Measurements from ENCODE around the gene RPS6KA4.

The RPS6KA4 gene

GRCh38 chr11:64357446-64357845, 1.5 kb upstream of the RPS6KA4 start:
- H3K9me3 ChIP-seq (ENCODE audit: control insufficient read depth, low read length) = no peaks in the 10 kb centered on the region
- H3K4me2 ChIP-seq (ENCODE audit: low read length, poor library complexity, severe bottlenecking) = no peak overlapping the region
- peak overlapping the region in 1 of 2 experiments; percentile 34 for H3K23ac ChIP-seq (ENCODE audit: low read length in 2 of 2)
- peak overlapping the region in 1 of 2 experiments; percentile 53 for H3K14ac ChIP-seq (ENCODE audit: low read length in 2 of 2)
- H2BK120ac ChIP-seq (ENCODE audit: low read depth, low read length) = peak overlapping the region; percentile 68
- peak overlapping the region; percentile 60 for H2AK5ac ChIP-seq (ENCODE audit: low read length, severe bottlenecking)
- peak overlapping the region; percentile 81 for H4K91ac ChIP-seq (ENCODE audit: low read length)
- no peak for DNase-seq
- H2BK15ac ChIP-seq (ENCODE audit: low read depth, poor library complexity, severe bottlenecking) = peak overlapping the region; percentile 77
- WGBS = 85% methylated on average over 4 of the region's 6 CpGs
- no peak overlapping the region for H3K4me3 ChIP-seq (ENCODE audit: insufficient read depth in 1 of 2, low read depth in 1 of 2, low read length in 2 of 2)
- H3K4me1 ChIP-seq (ENCODE audit: control insufficient read depth, insufficient read depth, low read depth, low read length) = peaks cover 52% of the 10 kb centered on the region
- peaks cover 0 to 4% of the 10 kb centered on the region in 2 experiments for H3K27me3 ChIP-seq (ENCODE audit: control insufficient read depth in 1 of 2, insufficient read depth in 1 of 2, low read length in 2 of 2)
- no peak overlapping the region for H2AFZ ChIP-seq (ENCODE audit: low read depth, low read length)
- peak overlapping the region; percentile 58 to 86 for H3K18ac ChIP-seq (ENCODE audit: low read depth in 1 of 2, low read length in 2 of 2)
- H3K9ac ChIP-seq (ENCODE audit: low read length) = no peak overlapping the region
- H3K27ac ChIP-seq (ENCODE audit: low read length, poor library complexity, severe bottlenecking) = no peak overlapping the region
- H3K79me1 ChIP-seq (replicated peaks; ENCODE audit: low read length, poor library complexity, severe bottlenecking) = peaks cover 35% of the 10 kb centered on the region
- H2BK5ac ChIP-seq (ENCODE audit: low read depth, low read length, poor library complexity, severe bottlenecking) = no peak overlapping the region
- peaks cover 22 to 27% of the 10 kb centered on the region in 2 experiments for H3K36me3 ChIP-seq (ENCODE audit: control insufficient read depth in 1 of 2, insufficient read depth in 2 of 2, low read depth in 1 of 2, low read length in 2 of 2)
- H3K4ac ChIP-seq (ENCODE audit: low read depth in 1 of 2, low read length in 2 of 2) = peak overlapping the region; percentile 73 to 94
- H4K8ac ChIP-seq (ENCODE audit: low read length) = peak overlapping the region; percentile 52
- peak overlapping the region; percentile 50 to 59 for H2BK12ac ChIP-seq (ENCODE audit: low read length in 2 of 2)

GRCh38 chr11:64357904-64358535, 942 bp upstream of the RPS6KA4 start:
- Histone ChIP-seq H3K79me1 (replicated peaks; ENCODE audit: low read length, poor library complexity, severe bottlenecking) (peaks cover 35% of the 10 kb centered on the region), H2BK12ac (ENCODE audit: low read length in 2 of 2) (peak overlapping the region; percentile 29 to 87), H3K27ac (ENCODE audit: low read length, poor library complexity, severe bottlenecking) (peak overlapping the region; percentile 33), H3K27me3 (ENCODE audit: control insufficient read depth in 1 of 2, insufficient read depth in 1 of 2, low read length in 2 of 2) (peaks cover 0 to 4% of the 10 kb centered on the region in 2 experiments), H2AK5ac (ENCODE audit: low read length, severe bottlenecking) (peak overlapping the region; percentile 69), H3K9me3 (ENCODE audit: control insufficient read depth, low read length) (no peaks in the 10 kb centered on the region), H3K14ac (ENCODE audit: low read length in 2 of 2) (peak overlapping the region in 1 of 2 experiments; percentile 76), H3K4me1 (ENCODE audit: control insufficient read depth, insufficient read depth, low read depth, low read length) (peaks cover 50% of the 10 kb centered on the region), H2BK120ac (ENCODE audit: low read depth, low read length) (peak overlapping the region; percentile 50), H3K4ac (ENCODE audit: low read depth in 1 of 2, low read length in 2 of 2) (peak overlapping the region; percentile 54 to 94), H3K18ac (ENCODE audit: low read depth in 1 of 2, low read length in 2 of 2) (peak overlapping the region; percentile 67 to 86), H2BK5ac (ENCODE audit: low read depth, low read length, poor library complexity, severe bottlenecking) (no peak overlapping the region), H3K4me2 (ENCODE audit: low read length, poor library complexity, severe bottlenecking) (peak overlapping the region; percentile 66), H2AFZ (ENCODE audit: low read depth, low read length) (no peak overlapping the region), H2BK15ac (ENCODE audit: low read depth, poor library complexity, severe bottlenecking) (peak overlapping the region; percentile 97), H3K23ac (ENCODE audit: low read length in 2 of 2) (peak overlapping the region in 1 of 2 experiments; percentile 78), H4K8ac (ENCODE audit: low read length) (peak overlapping the region; percentile 87), H3K36me3 (ENCODE audit: control insufficient read depth in 1 of 2, insufficient read depth in 2 of 2, low read depth in 1 of 2, low read length in 2 of 2) (peaks cover 28 to 33% of the 10 kb centered on the region in 2 experiments), H3K9ac (ENCODE audit: low read length) (peak overlapping the region; percentile 95), H3K4me3 (ENCODE audit: insufficient read depth in 1 of 2, low read depth in 1 of 2, low read length in 2 of 2) (peak overlapping the region in 1 of 2 experiments; percentile 99), H4K91ac (ENCODE audit: low read length) (peak overlapping the region; percentile 93)
- WGBS = 57% methylated on average over 13 of the region's 13 CpGs
- DNase-seq = peak; percentile 18

GRCh38 chr11:64358536-64358906, 441 bp upstream of the RPS6KA4 start:
- no peak for DNase-seq
- peak overlapping the region; percentile 29 to 87 for H2BK12ac ChIP-seq (ENCODE audit: low read length in 2 of 2)
- H3K4me2 ChIP-seq (ENCODE audit: low read length, poor library complexity, severe bottlenecking) = peak overlapping the region; percentile 66
- peak overlapping the region; percentile 54 to 94 for H3K4ac ChIP-seq (ENCODE audit: low read depth in 1 of 2, low read length in 2 of 2)
- no peak overlapping the region for H2AFZ ChIP-seq (ENCODE audit: low read depth, low read length)
- H3K4me1 ChIP-seq (ENCODE audit: control insufficient read depth, insufficient read depth, low read depth, low read length) = peaks cover 48% of the 10 kb centered on the region
- H3K4me3 ChIP-seq (ENCODE audit: insufficient read depth in 1 of 2, low read depth in 1 of 2, low read length in 2 of 2) = peak overlapping the region; percentile 5 to 99
- H3K23ac ChIP-seq (ENCODE audit: low read length in 2 of 2) = no peak overlapping the region
- peak overlapping the region; percentile 87 for H4K8ac ChIP-seq (ENCODE audit: low read length)
- peak overlapping the region; percentile 50 for H2BK120ac ChIP-seq (ENCODE audit: low read depth, low read length)
- no peaks in the 10 kb centered on the region for H3K9me3 ChIP-seq (ENCODE audit: control insufficient read depth, low read length)
- peaks cover 33 to 38% of the 10 kb centered on the region in 2 experiments for H3K36me3 ChIP-seq (ENCODE audit: control insufficient read depth in 1 of 2, insufficient read depth in 2 of 2, low read depth in 1 of 2, low read length in 2 of 2)
- H3K79me1 ChIP-seq (replicated peaks; ENCODE audit: low read length, poor library complexity, severe bottlenecking) = peaks cover 35% of the 10 kb centered on the region
- peak overlapping the region; percentile 69 for H2AK5ac ChIP-seq (ENCODE audit: low read length, severe bottlenecking)
- H3K27ac ChIP-seq (ENCODE audit: low read length, poor library complexity, severe bottlenecking) = peak overlapping the region; percentile 33
- H3K14ac ChIP-seq (ENCODE audit: low read length in 2 of 2) = peak overlapping the region in 1 of 2 experiments; percentile 76
- H3K27me3 ChIP-seq (ENCODE audit: control insufficient read depth in 1 of 2, insufficient read depth in 1 of 2, low read length in 2 of 2) = peaks cover 0 to 3% of the 10 kb centered on the region in 2 experiments
- peak overlapping the region; percentile 67 to 73 for H3K18ac ChIP-seq (ENCODE audit: low read depth in 1 of 2, low read length in 2 of 2)
- peak overlapping the region; percentile 95 for H3K9ac ChIP-seq (ENCODE audit: low read length)
- H4K91ac ChIP-seq (ENCODE audit: low read length) = peak overlapping the region; percentile 93
- 20% methylated on average over 7 of the region's 7 CpGs for WGBS
- peak overlapping the region; percentile 39 for H2BK5ac ChIP-seq (ENCODE audit: low read depth, low read length, poor library complexity, severe bottlenecking)
- H2BK15ac ChIP-seq (ENCODE audit: low read depth, poor library complexity, severe bottlenecking) = peak overlapping the region; percentile 97

DNA sequence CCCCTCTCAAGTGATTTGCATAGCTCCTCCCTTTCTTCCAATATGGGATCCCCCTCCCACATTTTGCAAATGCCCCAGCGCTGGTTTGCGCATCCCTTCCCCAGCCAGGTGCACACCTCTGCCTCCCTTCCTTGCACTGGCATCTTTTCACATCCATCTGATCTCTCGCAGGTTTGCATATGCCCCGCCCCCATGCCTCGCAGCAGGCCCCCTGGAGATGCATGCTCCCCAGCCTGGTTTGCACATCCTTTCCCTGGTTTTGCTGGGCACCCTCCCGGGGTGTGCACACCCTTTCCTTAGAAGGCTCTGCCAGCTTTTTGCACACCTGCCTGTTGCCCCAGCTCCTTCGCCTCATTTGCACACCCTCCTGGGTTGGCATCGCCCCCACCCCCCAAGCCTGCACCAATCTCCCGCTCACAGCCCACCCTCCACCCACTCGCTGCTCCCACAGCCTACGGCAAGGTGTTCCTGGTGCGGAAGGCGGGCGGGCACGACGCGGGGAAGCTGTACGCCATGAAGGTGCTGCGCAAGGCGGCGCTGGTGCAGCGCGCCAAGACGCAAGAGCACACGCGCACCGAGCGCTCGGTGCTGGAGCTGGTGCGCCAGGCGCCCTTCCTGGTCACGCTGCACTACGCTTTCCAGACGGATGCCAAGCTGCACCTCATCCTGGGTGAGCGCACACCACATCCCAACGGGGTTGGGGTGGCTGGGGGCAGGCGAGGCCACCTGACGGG, 917 bp downstream of the RPS6KA4 start:
- Histone ChIP-seq H3K9me3 (ENCODE audit: control insufficient read depth, low read length) (no peaks in the 10 kb centered on the region), H3K27ac (ENCODE audit: low read length, poor library complexity, severe bottlenecking) (no peak overlapping the region), H2BK15ac (ENCODE audit: low read depth, poor library complexity, severe bottlenecking) (no peak overlapping the region), H3K27me3 (ENCODE audit: control insufficient read depth in 1 of 2, insufficient read depth in 1 of 2, low read length in 2 of 2) (no peaks in the 10 kb centered on the region), H4K8ac (ENCODE audit: low read length) (no peak overlapping the region), H3K79me1 (replicated peaks; ENCODE audit: low read length, poor library complexity, severe bottlenecking) (peaks cover 39% of the 10 kb centered on the region), H3K4me2 (ENCODE audit: low read length, poor library complexity, severe bottlenecking) (peak overlapping the region; percentile 85), H3K14ac (ENCODE audit: low read length in 2 of 2) (peak overlapping the region in 1 of 2 experiments; percentile 98), H3K18ac (ENCODE audit: low read depth in 1 of 2, low read length in 2 of 2) (peak overlapping the region; percentile 96 to 100), H4K91ac (ENCODE audit: low read length) (peak overlapping the region; percentile 99), H2BK12ac (ENCODE audit: low read length in 2 of 2) (no peak overlapping the region), H2AK5ac (ENCODE audit: low read length, severe bottlenecking) (no peak overlapping the region), H3K4me3 (ENCODE audit: insufficient read depth in 1 of 2, low read depth in 1 of 2, low read length in 2 of 2) (peak overlapping the region; percentile 84 to 99), H3K36me3 (ENCODE audit: control insufficient read depth in 1 of 2, insufficient read depth in 2 of 2, low read depth in 1 of 2, low read length in 2 of 2) (peaks cover 41 to 42% of the 10 kb centered on the region in 2 experiments), H3K4ac (ENCODE audit: low read depth in 1 of 2, low read length in 2 of 2) (peak overlapping the region; percentile 97 to 98), H3K4me1 (ENCODE audit: control insufficient read depth, insufficient read depth, low read depth, low read length) (peaks cover 45% of the 10 kb centered on the region), H2BK120ac (ENCODE audit: low read depth, low read length) (peak overlapping the region; percentile 83), H2BK5ac (ENCODE audit: low read depth, low read length, poor library complexity, severe bottlenecking) (no peak overlapping the region), H2AFZ (ENCODE audit: low read depth, low read length) (no peak overlapping the region), H3K9ac (ENCODE audit: low read length) (peak overlapping the region; percentile 95), H3K23ac (ENCODE audit: low read length in 2 of 2) (no peak overlapping the region)
- DNase-seq = no peak
- 84% methylated on average over 38 of the region's 38 CpGs for WGBS

Data from mesenchymal stem cell (in vitro differentiated cells and primary cell).